ENCODE data around the gene NOL3.

DNA sequence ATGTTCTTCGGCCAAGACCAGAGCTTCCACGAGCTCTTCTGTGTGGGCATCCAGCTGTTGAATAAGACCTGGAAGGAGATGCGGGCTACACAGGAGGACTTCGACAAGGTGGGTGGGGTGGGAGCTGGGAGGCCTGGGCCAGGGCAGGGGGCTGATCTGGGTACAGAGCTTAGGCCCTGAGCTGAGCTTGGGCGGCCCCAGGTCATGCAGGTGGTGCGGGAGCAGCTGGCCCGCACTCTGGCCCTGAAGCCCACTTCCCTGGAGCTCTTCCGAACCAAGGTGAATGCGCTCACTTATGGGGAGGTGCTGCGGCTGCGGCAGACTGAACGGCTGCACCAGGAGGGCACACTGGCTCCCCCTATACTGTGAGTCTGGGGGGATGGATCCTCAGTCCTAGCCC lies 32.1 kb downstream of the NOL3 start:
- TF ChIP-seq, protein P1, sequence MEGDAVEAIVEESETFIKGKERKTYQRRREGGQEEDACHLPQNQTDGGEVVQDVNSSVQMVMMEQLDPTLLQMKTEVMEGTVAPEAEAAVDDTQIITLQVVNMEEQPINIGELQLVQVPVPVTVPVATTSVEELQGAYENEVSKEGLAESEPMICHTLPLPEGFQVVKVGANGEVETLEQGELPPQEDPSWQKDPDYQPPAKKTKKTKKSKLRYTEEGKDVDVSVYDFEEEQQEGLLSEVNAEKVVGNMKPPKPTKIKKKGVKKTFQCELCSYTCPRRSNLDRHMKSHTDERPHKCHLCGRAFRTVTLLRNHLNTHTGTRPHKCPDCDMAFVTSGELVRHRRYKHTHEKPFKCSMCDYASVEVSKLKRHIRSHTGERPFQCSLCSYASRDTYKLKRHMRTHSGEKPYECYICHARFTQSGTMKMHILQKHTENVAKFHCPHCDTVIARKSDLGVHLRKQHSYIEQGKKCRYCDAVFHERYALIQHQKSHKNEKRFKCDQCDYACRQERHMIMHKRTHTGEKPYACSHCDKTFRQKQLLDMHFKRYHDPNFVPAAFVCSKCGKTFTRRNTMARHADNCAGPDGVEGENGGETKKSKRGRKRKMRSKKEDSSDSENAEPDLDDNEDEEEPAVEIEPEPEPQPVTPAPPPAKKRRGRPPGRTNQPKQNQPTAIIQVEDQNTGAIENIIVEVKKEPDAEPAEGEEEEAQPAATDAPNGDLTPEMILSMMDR (conservative IDR thresholded peaks at IDR 0.05; ENCODE audit: low read depth, low read length) = no peak
- TF ChIP-seq POLR2A (IDR thresholded peaks at IDR 0.05; ENCODE audit: low read depth, low read length) (no peak), RAD21 (IDR thresholded peaks at IDR 0.05; ENCODE audit: low read length) (no peak), MXI1 (IDR thresholded peaks at IDR 0.05; ENCODE audit: borderline replicate concordance, low read depth, low read length) (no peak), BHLHE40 (IDR thresholded peaks at IDR 0.05; ENCODE audit: low read depth, low read length) (no peak)
